Raji (cell line): ENCODE measurements around the gene KIFAP3.

Experiments used
- POLR2A ChIP-seq: IDR thresholded peaks from 2 replicates; pipeline ENCODE4 v1.6.1; 2011; ENCODE audit warnings: low read depth, low read length, control low read depth; ENCODE audit not compliant: insufficient read depth

KIFAP3 gene

GRCh38 chr1:170064821-170065220, 9.7 kb downstream of the KIFAP3 start:
- TF ChIP-seq POLR2A: no peak

DNA sequence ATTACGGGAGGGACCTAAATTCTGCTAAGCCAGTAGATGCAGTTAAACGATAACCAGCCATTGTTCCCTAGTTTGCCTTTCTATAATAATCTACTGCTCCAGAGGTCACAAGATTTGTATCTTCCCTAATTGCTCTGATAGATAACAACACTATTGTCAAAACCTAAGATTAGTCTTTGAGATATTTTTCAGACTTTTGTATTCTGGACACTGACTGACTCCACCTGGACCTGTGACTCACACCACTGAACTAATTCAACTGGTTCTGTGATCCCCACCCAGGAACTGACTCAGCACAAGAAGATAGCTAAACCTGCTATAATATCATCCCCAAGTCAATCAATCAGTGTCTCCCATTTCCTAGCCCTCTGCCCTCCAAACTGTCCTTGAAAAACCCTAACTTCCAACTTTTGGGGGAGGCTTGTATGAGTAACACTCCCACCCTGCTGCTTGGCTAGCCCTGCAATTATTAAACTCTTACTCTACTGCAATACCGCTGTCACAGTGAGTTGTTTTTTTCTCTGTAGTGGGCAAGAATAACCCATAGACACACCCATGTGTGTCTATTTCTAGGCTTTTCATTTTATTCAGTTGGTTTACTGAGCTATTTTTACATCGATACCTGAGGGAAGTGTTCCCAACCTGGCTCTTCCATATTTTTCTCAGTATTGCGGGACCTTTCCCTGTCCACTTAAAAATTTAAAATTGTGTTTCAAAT, 11.2 kb downstream of the KIFAP3 start:
- no peak for TF ChIP-seq POLR2A

DNA sequence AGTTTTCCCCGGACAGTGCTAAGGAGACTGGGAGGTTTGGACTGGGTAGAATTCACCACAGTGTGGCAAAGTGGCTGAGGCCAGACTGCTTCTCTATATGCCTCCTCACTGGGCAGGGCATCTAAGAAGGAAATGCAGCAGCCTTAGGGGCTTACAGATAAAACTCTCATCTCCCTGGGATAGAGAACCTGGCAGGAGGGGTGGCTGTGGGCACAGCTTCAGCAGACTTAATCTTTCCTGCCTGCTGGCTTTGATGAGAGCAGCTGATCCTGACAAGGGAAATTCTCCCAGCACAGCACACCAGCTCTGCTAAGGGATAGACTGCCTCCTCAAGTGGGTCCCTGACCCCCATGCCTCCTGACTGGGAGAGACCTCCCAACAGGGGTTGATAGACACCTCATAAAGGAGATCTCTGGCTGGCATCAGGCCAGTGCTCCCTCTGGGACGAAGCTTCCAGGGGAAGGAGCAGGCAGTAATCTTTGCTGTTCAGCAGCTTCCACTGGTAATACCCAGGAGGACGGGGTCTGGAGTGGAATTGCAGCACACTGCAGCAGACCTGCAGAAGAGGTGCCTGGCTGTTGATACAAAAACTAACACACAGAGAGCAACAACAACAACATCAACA, 25.2 kb downstream of the KIFAP3 start:
- no peak for TF ChIP-seq POLR2A

GRCh38 chr1:170048515-170048914, 26.0 kb downstream of the KIFAP3 start:
- TF ChIP-seq POLR2A: no peak

DNA sequence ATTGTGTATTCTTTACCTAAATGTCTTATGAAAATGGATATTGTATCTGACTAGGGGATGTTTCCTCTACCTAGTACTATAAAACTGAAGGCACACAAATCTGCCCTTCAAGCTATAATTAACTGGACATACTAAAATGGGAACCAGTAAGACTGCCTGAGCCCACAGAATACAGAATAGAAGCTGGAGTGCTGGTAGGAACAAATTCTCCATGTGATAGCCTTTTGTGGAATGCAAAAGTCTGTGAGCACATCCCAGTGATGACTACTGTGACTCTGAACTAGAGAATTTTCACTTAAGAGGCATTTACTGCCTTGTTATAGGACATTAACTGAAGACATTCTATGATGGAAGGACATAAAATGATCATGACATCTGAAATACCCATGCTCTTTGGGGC, 30.3 kb downstream of the KIFAP3 start:
- TF ChIP-seq POLR2A: no peak

GRCh38 chr1:170041423-170042192, 32.9 kb downstream of the KIFAP3 start:
- TF ChIP-seq POLR2A: no peak

DNA sequence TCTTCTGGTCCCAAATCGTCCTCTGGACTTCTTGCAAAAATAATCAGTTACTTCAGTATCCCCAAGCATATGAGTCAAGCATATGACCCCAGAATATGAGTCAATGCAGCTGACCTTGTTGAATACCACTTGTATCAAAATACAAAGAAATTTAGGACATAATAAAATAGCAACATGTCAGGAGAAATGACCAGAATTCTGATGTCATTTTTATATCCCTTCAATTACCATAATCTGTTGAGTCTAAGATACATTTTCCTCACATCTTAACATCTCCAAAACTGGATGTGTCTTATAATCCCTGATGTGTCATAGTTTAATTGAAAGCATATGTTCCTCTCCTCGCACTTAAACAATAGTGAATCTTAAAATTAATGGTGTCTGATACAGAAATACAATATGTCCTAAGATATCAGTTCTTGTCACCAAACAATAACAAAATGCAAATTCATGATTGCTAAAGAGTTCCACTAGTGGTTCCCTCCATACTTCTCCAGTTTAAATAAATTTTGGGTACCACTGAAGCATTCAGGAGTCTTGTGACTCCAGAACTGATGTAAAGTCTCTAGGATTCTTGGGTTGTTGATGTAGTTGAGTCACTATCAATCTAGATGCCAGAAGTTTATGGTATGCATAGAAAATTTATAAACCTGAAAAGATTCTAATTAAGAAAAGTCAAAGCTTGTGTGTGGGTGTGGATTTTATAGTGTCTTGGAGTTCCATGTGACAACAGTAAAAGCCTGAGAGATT, 41.8 kb downstream of the KIFAP3 start:
- TF ChIP-seq POLR2A: no peak

DNA sequence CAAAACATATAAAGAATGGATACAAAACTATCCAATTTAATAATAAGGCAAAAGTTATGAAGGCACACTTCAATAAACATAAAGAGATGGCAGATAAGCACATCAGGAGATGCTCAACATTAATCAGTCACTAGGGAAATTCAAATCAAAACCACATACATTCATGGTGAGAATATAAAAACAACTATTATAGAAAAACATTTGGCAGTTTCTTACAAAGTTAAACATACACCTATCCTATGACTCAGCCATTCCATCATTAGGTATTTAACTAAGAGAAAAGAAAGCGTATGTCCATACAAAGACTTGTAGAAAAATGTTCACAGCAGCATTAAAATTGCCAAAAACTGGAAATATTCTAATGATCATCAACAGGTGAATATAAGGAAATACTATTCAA, 44.3 kb downstream of the KIFAP3 start:
- TF ChIP-seq POLR2A: no peak

DNA sequence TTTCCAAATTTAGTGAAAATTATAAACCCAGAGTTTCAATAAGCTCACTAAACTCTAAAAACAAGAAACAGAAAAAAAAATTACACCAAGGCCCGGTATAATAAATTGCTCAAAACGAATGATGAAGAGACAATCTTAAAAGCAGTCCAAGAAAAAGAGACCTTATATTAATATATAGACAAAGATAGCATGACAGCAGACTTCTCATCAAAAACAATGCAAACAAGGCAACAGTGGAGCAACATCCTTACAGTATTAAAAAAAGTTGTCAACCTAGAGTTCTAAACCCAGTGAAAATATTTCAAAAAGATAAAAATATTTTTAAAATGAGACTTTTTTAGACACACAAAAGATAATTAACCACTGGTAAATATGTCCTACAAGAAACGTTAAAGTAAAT, 46.7 kb downstream of the KIFAP3 start:
- no peak for TF ChIP-seq POLR2A

- no peak for TF ChIP-seq POLR2A
These were observed 53.6 kb downstream of the KIFAP3 start for GRCh38 chr1:170020859-170021258.

- no peak for TF ChIP-seq POLR2A
These were observed 57.0 kb downstream of the KIFAP3 start for GRCh38 chr1:170017478-170017877.

DNA sequence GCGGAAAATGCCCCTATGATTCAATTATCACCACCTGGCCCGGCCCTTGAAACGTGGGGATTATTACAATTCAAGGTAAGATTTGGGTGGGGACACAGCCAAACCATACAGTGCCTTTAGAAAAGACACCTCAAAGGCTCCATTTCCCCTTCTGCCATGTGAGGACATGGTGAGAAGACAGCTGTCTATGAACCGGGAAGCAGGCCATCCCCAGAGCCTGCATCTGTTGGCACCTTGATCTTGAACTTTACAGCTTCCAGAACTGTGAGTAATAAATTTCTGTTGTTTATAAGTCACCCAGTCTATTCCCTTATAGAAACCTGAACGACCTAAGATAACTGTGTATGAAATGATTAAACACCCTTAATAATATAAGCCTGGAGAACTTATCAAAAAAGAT, 61.6 kb downstream of the KIFAP3 start:
- no peak for TF ChIP-seq POLR2A

- TF ChIP-seq POLR2A: no peak
These were observed 64.1 kb downstream of the KIFAP3 start for GRCh38 chr1:170010443-170010842.

DNA sequence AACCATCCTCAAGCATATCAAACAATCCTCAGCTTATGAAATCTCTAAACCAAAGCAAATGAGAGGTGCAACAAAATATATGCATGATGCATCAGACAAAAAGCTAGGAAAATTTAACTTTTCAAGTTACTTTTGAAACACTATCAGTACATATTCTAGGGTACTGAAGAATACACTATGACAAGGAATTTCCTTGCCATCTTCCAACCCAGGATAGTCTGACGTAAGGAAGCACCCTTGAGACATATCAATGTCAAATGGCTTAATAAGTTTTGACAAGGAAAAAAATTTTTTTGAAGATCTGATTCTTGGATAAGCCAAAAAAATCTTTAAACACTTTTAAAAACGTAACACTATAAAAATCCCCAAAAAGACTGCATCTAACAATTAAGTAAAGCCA, 64.9 kb downstream of the KIFAP3 start:
- TF ChIP-seq POLR2A: no peak

GRCh38 chr1:170001266-170001665, 73.2 kb downstream of the KIFAP3 start:
- TF ChIP-seq POLR2A: no peak
